Daoy (cell line): ENCODE data around the gene MTHFD1L. TPM values are rescaled to one million over a fixed set of nuclear protein-coding genes. Genes with fewer than 3 reads are reported as not detected.

Experiments used
- DNase-seq: peaks from one replicate; pipeline ENCODE4 v3.0.0-alpha.2; 2015; ENCODE audit warnings: low read depth
- total RNA-seq: library from RNA; depleted of rRNA; stranded (reverse); fragments of >200 nt; shearing (Covaris generic); gene quantifications from 2 replicates; pipeline ENCODE4 v1.2.3, GENCODE V29; 2014

The MTHFD1L gene
- total RNA-seq, 1 experiment from 2014 or later = 17.8 TPM

- DNase-seq = peak; percentile 90
Observed at GRCh38 chr6:151014404-151015100, 149.1 kb downstream of the MTHFD1L start.

DNA sequence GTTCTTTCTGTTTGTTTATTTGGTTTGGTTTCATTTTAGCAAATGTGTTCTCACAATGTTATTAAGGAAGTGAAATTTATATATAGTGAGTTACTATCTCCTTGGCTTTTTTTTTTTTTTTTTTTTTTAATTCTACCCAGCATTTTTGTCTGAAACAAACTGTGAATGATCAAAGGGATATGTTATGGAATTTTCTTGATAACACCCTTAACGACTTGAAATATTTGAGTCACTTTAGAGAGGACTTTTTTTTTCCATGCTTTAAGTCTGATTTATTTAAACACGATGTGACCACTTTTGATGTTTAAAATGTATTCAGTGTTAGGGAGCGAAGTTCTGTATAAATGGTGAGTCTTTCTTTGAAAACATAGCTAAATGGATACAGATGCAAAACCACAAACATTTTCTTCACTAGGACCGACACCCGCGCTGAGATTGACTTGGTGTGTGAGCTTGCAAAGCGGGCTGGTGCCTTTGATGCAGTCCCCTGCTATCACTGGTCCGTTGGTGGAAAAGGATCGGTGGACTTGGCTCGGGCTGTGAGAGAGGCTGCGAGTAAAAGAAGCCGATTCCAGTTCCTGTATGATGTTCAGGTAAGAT lies 149.7 kb downstream of the MTHFD1L start:
- DNase-seq = no peak

DNA sequence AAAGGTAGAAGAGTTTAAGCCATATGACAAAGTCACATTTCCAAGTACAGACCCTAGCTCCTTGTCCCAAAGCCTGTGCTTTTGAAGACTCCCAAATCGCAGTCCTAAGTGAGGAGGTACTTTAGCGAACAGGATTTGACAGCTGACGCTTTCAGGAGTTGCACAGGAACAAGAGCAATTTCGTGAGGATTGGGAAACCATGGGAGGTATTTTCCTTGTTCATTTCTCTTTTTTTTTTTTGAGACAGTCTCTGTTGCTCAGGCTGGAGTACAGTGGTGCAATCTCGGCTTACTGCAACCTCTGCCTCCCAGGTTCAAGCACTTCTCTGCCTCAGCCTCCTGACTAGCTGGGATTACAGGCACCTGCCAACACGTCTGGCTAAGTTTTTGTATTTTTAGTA lies 150.6 kb downstream of the MTHFD1L start:
- no peak for DNase-seq

DNA sequence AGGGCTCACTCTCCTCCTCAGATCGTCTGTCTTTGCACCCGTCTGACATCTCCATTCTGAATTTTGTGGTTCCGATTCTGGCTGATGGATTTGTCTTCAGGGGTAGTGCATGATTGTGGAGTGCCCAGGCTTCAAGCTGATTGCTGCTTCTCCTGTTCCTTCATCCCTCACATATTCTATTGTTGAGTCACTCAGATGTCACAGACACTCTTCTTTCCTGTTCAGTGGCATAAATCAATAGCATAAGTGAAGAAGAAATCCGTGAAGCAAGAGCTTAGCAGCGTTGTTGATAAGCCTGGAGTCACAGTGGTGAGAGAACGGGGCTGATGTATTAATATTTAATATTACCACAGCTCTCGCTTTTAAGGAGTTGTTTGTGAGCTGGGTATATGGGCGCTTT lies 152.5 kb downstream of the MTHFD1L start:
- no peak for DNase-seq

GRCh38 chr6:151018911-151019782 lies 153.6 kb downstream of the MTHFD1L start:
- no peak for DNase-seq

- DNase-seq = no peak
Observed at GRCh38 chr6:151021896-151022295, 156.4 kb downstream of the MTHFD1L start.

DNA sequence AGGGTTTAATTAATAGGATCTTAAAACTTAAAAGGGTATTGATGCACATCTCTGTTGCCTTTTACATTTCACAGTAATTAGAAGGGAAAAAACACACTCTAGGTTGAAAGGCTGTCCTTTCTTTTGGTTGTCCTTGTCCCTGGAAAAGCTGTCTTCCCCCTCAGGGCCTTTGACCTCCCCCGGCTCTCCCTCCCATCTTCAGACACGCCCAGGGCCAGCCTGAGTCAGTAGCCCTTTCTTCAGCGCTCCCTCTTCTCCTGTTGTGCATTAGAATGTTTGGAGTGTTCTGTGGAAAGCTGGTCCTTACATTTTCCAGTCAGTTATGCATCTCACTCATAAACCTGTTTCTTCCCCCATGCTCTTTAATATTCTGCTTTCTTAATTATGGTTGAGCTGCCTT lies 157.0 kb downstream of the MTHFD1L start:
- DNase-seq = no peak

DNA sequence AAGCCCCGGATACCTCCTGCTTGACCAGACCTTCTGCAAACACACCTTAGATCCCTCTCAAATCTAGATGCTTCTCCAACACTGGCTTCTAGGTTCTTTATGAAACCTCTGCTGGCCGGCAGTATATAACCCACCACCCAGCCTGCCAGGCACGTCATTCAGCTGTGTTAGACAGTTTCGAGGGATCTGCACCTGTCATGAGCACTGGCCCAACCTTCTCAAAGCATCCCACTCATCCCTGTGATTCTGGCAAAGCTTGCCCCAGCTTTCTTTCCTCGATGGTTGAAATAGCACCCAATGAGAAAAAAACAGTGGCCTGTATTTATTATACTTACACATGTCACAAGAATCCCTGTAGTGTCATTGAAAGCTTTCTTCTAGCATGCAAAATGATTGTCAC lies 157.8 kb downstream of the MTHFD1L start:
- no peak for DNase-seq

DNA sequence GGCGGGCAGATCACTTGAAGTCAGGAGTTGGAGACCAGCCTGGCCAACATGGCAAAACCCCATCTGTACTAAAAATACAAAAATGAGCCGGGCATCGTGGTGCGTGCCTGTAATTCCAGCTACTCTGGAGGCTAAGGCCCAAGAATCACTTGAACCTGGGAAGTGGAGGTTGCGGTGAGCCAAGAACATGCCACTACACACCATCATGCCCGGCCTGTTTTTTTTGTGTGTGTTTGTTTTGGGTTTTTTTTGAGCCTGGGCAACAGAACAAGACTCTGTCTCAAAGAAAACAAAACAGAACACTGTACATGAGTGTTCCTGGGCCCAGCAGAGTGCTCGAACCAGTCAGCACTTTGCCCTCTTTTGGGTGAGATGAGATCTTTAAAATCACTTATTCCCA lies 159.1 kb downstream of the MTHFD1L start:
- DNase-seq = no peak

DNA sequence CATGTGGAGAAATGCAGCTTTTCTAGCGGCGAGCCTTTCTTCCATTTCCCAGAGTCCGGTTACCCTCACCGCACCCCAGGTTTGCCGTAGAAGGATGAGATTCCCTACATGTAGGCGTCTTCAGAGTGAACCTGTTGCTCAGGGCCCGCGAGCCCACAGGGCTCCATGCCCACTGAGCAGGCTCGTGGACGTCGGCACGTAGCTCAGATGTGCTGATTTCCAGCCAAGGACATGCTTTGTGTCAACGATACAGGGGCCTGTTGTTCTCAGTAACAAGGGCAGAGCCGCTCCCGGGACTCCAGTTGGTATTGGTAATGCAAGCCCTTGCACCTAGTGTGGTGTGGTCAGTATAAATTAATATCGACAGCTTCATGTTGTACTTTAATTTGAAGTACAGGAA lies 159.6 kb downstream of the MTHFD1L start:
- DNase-seq = no peak

DNA sequence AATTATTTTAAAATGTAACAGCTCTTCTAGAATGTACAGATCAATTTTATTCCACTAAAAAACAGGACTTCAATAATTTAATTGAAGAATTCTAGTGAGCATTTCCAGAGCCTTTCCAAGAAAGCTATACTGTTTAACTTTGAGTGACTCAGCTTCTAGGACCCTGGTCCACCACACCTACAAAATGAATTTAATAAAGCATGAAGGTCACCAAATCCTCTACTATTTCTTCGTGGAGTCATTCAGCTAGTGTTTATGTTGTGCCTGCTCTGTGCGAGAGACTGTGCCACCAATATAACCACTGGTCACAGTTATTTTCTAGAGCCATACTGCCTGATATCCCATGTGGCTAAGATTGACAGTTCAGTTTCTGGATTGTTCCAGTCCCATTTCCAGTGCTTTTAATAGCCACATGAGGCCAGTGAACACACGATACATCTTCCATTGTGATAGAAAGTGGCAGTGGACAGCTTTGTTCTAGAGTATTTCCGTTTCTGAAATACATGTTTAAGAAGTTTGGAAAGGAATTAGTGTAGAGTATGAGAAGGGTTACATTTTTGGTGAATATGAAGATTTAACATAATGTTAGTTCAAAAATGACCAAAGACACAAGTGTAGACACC lies 160.7 kb downstream of the MTHFD1L start:
- DNase-seq = no peak

GRCh38 chr6:151027295-151027747 lies 161.8 kb downstream of the MTHFD1L start:
- DNase-seq = no peak

DNA sequence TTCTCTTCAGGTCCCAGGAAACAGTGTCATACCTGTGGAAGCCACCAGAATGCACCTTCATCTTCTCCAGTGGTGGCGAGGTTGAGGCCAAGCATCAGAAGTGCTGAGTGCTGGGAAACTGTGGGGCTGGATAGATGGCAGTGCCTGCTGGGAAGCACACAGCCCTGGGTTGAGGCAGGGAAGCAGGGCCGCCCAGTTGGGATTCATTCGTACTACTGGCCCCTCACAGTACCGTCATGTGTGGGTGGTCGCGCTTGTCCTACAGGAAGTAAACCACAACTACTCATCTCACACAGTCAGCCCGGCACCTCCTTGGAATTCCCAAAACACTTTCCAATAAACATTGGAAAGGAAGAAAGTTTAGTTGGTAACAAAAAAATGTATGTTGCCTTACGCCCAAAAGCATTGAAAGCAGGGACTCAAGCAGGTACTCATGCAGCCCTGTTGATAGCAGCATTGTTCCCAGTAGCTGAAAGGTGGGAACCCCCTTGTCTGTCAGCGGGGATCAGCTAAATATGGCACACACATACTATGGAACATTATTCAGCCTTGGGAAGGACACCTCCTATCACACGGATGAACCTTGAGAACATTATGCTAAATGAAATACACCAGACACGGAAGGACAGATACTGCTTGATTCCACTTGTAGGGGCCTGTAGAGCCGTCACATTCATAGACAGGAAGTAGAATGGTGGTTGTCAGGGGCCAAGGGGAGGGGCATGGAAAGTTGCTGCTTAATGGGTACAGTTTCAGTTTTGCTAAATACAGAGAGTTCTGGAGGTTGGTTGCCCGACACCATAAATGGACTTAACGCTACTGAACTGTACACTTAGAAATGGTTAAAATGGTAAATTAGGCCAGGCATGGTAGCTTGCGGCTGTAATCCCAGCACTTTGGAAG lies 162.7 kb downstream of the MTHFD1L start:
- no peak for DNase-seq

DNA sequence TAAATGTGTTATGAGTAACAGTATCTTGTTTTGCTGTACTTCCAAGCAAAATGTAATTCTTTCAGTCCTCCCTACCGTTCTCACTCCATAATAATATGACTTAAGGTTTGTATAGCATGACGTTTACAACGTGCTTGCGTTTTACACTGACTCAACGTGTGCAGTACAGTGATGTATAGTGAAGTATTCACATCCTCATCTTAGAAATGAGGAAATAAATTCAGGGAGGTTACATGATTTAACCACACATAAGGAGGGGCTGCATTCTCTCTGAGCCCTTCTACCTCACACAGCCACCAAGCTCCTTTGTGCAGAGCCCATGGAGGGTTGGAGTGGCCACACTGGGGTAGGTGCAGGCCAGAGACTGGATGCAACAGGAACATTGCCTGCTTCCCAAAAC lies 164.5 kb downstream of the MTHFD1L start:
- DNase-seq = no peak

- DNase-seq = no peak
Observed at GRCh38 chr6:151032034-151032433, 166.5 kb downstream of the MTHFD1L start.

GRCh38 chr6:151034825-151035781 lies 169.6 kb downstream of the MTHFD1L start:
- DNase-seq = no peak

GRCh38 chr6:151036211-151036721 lies 170.8 kb downstream of the MTHFD1L start:
- DNase-seq = peak; percentile 95

GRCh38 chr6:151036869-151037680 lies 171.6 kb downstream of the MTHFD1L start:
- DNase-seq = peak; percentile 91

DNA sequence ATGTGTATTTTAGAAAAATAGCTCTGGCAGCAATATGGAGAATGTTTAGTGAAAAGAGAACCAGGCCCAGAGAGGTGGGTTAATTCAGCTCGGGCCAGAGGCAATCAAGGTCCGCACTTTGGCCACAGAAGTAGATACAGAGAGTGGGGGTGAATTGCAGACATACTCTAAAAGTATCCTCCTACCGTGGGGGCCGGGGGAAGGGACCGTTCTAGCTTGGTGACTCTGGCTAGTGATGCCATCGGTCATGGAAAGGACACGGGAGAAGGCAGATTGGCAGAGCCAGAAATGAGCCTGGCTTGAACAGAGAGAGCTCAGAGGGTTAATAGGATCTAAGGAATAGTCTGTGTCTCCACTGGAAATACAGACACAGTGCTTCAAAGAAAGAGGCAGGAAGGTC lies 173.1 kb downstream of the MTHFD1L start:
- DNase-seq = no peak
